ENCODE results near the gene AUTS2.

AUTS2 gene

GRCh38 chr7:70383066-70383782 is 784.9 kb downstream of the AUTS2 start:
- no peak for DNase-seq (ENCODE audit: low read depth)
- TF ChIP-seq CTCF (IDR thresholded peaks at IDR 0.05; ENCODE audit: insufficient read depth, low read depth, low read length, missing control alignments) = no peak
- H3K4me3 ChIP-seq (ENCODE audit: low read depth, low read length) = no peak overlapping the region

GRCh38 chr7:70384024-70384423 is 785.7 kb downstream of the AUTS2 start:
- H3K4me3 ChIP-seq (ENCODE audit: low read depth, low read length) = no peak overlapping the region
- DNase-seq (ENCODE audit: low read depth) = no peak
- no peak for TF ChIP-seq CTCF (IDR thresholded peaks at IDR 0.05; ENCODE audit: insufficient read depth, low read depth, low read length, missing control alignments)

- DNase-seq (ENCODE audit: low read depth) = no peak
- H3K4me3 ChIP-seq (ENCODE audit: low read depth, low read length) = no peak overlapping the region
Measured at GRCh38 chr7:70384891-70385290, 786.6 kb downstream of the AUTS2 start.

GRCh38 chr7:70387217-70387616 is 788.9 kb downstream of the AUTS2 start:
- TF ChIP-seq CTCF (IDR thresholded peaks at IDR 0.05; ENCODE audit: insufficient read depth, low read depth, low read length, missing control alignments) = no peak

More at GRCh38 chr7:70384891-70385290, 786.6 kb downstream of the AUTS2 start:
- TF ChIP-seq CTCF (IDR thresholded peaks at IDR 0.05; ENCODE audit: insufficient read depth, low read depth, low read length, missing control alignments) = no peak

GRCh38 chr7:70389531-70390151 is 791.4 kb downstream of the AUTS2 start:
- no peak for TF ChIP-seq CTCF (IDR thresholded peaks at IDR 0.05; ENCODE audit: insufficient read depth, low read depth, low read length, missing control alignments)
- no peak for DNase-seq (ENCODE audit: low read depth)

More at GRCh38 chr7:70387217-70387616, 788.9 kb downstream of the AUTS2 start:
- DNase-seq (ENCODE audit: low read depth) = no peak
- no peak overlapping the region for H3K4me3 ChIP-seq (ENCODE audit: low read depth, low read length)

GRCh38 chr7:70390251-70390650 is 792.0 kb downstream of the AUTS2 start:
- no peak for TF ChIP-seq CTCF (IDR thresholded peaks at IDR 0.05; ENCODE audit: insufficient read depth, low read depth, low read length, missing control alignments)
- H3K4me3 ChIP-seq (ENCODE audit: low read depth, low read length) = no peak overlapping the region
- no peak for DNase-seq (ENCODE audit: low read depth)

More at GRCh38 chr7:70389531-70390151, 791.4 kb downstream of the AUTS2 start:
- no peak overlapping the region for H3K4me3 ChIP-seq (ENCODE audit: low read depth, low read length)
